HG03097 (cell line): ENCODE results near the gene RORB.
"Not testable (repeated sequence)": the region's sequence is repeated elsewhere in the genome, so short reads cannot be mapped to it uniquely, and the experiment has no call there.

ENCODE experiments used
- ATAC-seq: cut with Tn5 transposase; IDR thresholded peaks from one replicate; pipeline ENCODE4 v1.9.1; 2021; ENCODE audit not compliant: unreplicated experiment, low FRiP score

The RORB gene

GRCh38 chr9:74512416-74512815, 15.3 kb downstream of the RORB start:
- no peak for ATAC-seq

GRCh38 chr9:74513221-74513620, 16.1 kb downstream of the RORB start:
- ATAC-seq, result no peak

GRCh38 chr9:74517188-74517587, 20.1 kb downstream of the RORB start:
- ATAC-seq, result no peak

- ATAC-seq, result no peak
Measured at GRCh38 chr9:74519419-74519818, 22.3 kb downstream of the RORB start.

GRCh38 chr9:74521009-74521408, 23.9 kb downstream of the RORB start:
- ATAC-seq, result no peak

GRCh38 chr9:74524289-74524688, 27.2 kb downstream of the RORB start:
- ATAC-seq, result no peak

- no peak for ATAC-seq
Measured at GRCh38 chr9:74526215-74526614, 29.1 kb downstream of the RORB start.

- no peak for ATAC-seq
Measured at GRCh38 chr9:74527718-74528117, 30.6 kb downstream of the RORB start.

GRCh38 chr9:74528207-74528606, 31.1 kb downstream of the RORB start:
- no peak for ATAC-seq

GRCh38 chr9:74530458-74530857, 33.3 kb downstream of the RORB start:
- not testable (repeated sequence) for ATAC-seq

- ATAC-seq, result no peak
Measured at GRCh38 chr9:74533253-74533652, 36.1 kb downstream of the RORB start.

- no peak for ATAC-seq
Measured at GRCh38 chr9:74534841-74535240, 37.7 kb downstream of the RORB start.

- no peak for ATAC-seq
Measured at GRCh38 chr9:74543145-74543544, 46.0 kb downstream of the RORB start.

GRCh38 chr9:74551266-74551665, 54.1 kb downstream of the RORB start:
- no peak for ATAC-seq

- no peak for ATAC-seq
Measured at GRCh38 chr9:74554751-74555419, 57.8 kb downstream of the RORB start.

GRCh38 chr9:74555565-74555964, 58.4 kb downstream of the RORB start:
- ATAC-seq, result no peak

- ATAC-seq, result peak; percentile 67
Measured at GRCh38 chr9:74556685-74557084, 59.5 kb downstream of the RORB start.

- no peak for ATAC-seq
Measured at GRCh38 chr9:74557571-74557970, 60.4 kb downstream of the RORB start.

- no peak for ATAC-seq
Measured at GRCh38 chr9:74562611-74563010, 65.5 kb downstream of the RORB start.

GRCh38 chr9:74570879-74571512, 73.9 kb downstream of the RORB start:
- no peak for ATAC-seq

- ATAC-seq, result no peak
Measured at GRCh38 chr9:74573640-74574191, 76.6 kb downstream of the RORB start.

GRCh38 chr9:74576176-74576575, 79.0 kb downstream of the RORB start:
- ATAC-seq, result no peak
